ENCODE data around the gene RXFP4. TPM values are rescaled to one million over a fixed set of nuclear protein-coding genes. Genes with fewer than 3 reads are reported as not detected.

RXFP4 gene
- total RNA-seq, 1 experiment from 2014 or later, result not detected

- DNase-seq (ENCODE audit: low read depth), result no peak
Measured at GRCh38 chr1:155960081-155960745, 18.8 kb downstream of the RXFP4 start.

- DNase-seq (ENCODE audit: low read depth), result peak; percentile 99
Measured at GRCh38 chr1:155961937-155962336, 20.5 kb downstream of the RXFP4 start.

- peak; percentile 78 for DNase-seq (ENCODE audit: low read depth)
Measured at GRCh38 chr1:155962599-155963211, 21.3 kb downstream of the RXFP4 start.

- no peak for DNase-seq (ENCODE audit: low read depth)
Measured at GRCh38 chr1:155964193-155964592, 22.8 kb downstream of the RXFP4 start.

- no peak for DNase-seq (ENCODE audit: low read depth)
Measured at GRCh38 chr1:155966135-155966534, 24.7 kb downstream of the RXFP4 start.

- DNase-seq (ENCODE audit: low read depth), result no peak
Measured at GRCh38 chr1:155966750-155967149, 25.3 kb downstream of the RXFP4 start.

GRCh38 chr1:155967341-155968050, 26.1 kb downstream of the RXFP4 start:
- DNase-seq (ENCODE audit: low read depth), result peak; percentile 29

- DNase-seq (ENCODE audit: low read depth), result no peak
Measured at GRCh38 chr1:155968051-155968400, 26.6 kb downstream of the RXFP4 start.

GRCh38 chr1:155968670-155969069, 27.2 kb downstream of the RXFP4 start:
- DNase-seq (ENCODE audit: low read depth), result peak; percentile 100

- peak; percentile 52 for DNase-seq (ENCODE audit: low read depth)
Measured at GRCh38 chr1:155969377-155969791, 27.9 kb downstream of the RXFP4 start.

- peak; percentile 95 for DNase-seq (ENCODE audit: low read depth)
Measured at GRCh38 chr1:155970531-155971167, 29.2 kb downstream of the RXFP4 start.

- no peak for DNase-seq (ENCODE audit: low read depth)
Measured at GRCh38 chr1:155971910-155972809, 30.7 kb downstream of the RXFP4 start.

- DNase-seq (ENCODE audit: low read depth), result no peak
Measured at GRCh38 chr1:155973723-155974122, 32.3 kb downstream of the RXFP4 start.

GRCh38 chr1:155974208-155975115, 33.0 kb downstream of the RXFP4 start:
- DNase-seq (ENCODE audit: low read depth), result peak; percentile 63

GRCh38 chr1:155975375-155976061, 34.1 kb downstream of the RXFP4 start:
- no peak for DNase-seq (ENCODE audit: low read depth)

- DNase-seq (ENCODE audit: low read depth), result peak; percentile 93
Measured at GRCh38 chr1:155976062-155976912, 34.8 kb downstream of the RXFP4 start.

GRCh38 chr1:155976913-155977689, 35.7 kb downstream of the RXFP4 start:
- DNase-seq (ENCODE audit: low read depth), result no peak

Data from LHCN-M2 (cell line).